GM12878 (cell line): Measurements from ENCODE around the gene SKIL. TPM values are rescaled to one million over a fixed set of nuclear protein-coding genes. Genes with fewer than 3 reads are reported as not detected.

ENCODE experiments used
- ATAC-seq: fragments of 200-7000 bp; cut with Tn5 transposase; 3 replicates; pipeline ENCODE4 v1.9.1; 2020; ENCODE audit warnings: mild to moderate bottlenecking, moderate library complexity
- BruUV-seq: library from RNA; stranded (reverse); fragments of 400-500 nt; replicated peaks from 2 replicates; lab custom pipeline; 2021; lab: Mats Ljungman, UMichigan
- CTCF ChIA-PET: fragments of 300-600 bp; sonication (Branson Sonifier 250); formaldehyde crosslinking; extraction: SDS; loops from one replicate; lab custom pipeline; 2021; ENCODE audit warnings: inconsistent platforms; lab: Yijun Ruan, JAX
- POLR2A ChIA-PET: fragments of 350-600 bp; formaldehyde crosslinking; extraction: SDS; loops from one replicate; lab custom pipeline; 2021; ENCODE audit warnings: inconsistent platforms; lab: Charles Lee
- RAD21 ChIA-PET: fragments of 300-600 bp; sonication (Branson Sonifier 250); formaldehyde crosslinking; loops from one replicate; lab custom pipeline; 2023; ENCODE audit warnings: antibody characterized with exemption; ENCODE audit not compliant: unreplicated experiment; lab: Charles Lee
- SMC1A ChIA-PET: fragments of 300-600 bp; sonication (Branson Sonifier 250); formaldehyde crosslinking; loops from one replicate; lab custom pipeline; 2023; ENCODE audit not compliant: unreplicated experiment, uncharacterized antibody; lab: Charles Lee
- DNase-seq: peaks from one replicate; pipeline ENCODE4 v3.0.0-alpha.2; 2011; ENCODE audit warnings: low read depth, low spot score
- FAIRE-seq: peaks from 3 replicates; lab custom pipeline; 2011; peaks lifted over from hg19 to GRCh38; lab: Jason Lieb, UNC
- H2AFZ ChIP-seq: 2 replicates; pipeline ENCODE4 v1.6.0; 2011; ENCODE audit warnings: low read depth, low read length, control low read depth; ENCODE audit not compliant: control insufficient read depth
- H3K27ac ChIP-seq: 2 replicates; pipeline ENCODE4 v1.5.1; 2011; ENCODE audit warnings: control low read depth; ENCODE audit not compliant: control insufficient read depth, insufficient read depth
- H3K27me3 ChIP-seq, 2 experiments: replicated peaks in 1 of 2; 2 replicates each; pipeline versions ENCODE4 v1.6.0 to v1.6.1; 2011; ENCODE audit warnings: low read length in 1 of 2; ENCODE audit not compliant: control insufficient read depth in 2 of 2, insufficient read depth in 2 of 2
- H3K36me3 ChIP-seq, 2 experiments: 2 replicates each; pipeline ENCODE4 v1.5.1; 2011; ENCODE audit warnings: low read length in 1 of 2; ENCODE audit not compliant: control insufficient read depth in 2 of 2, insufficient read depth in 2 of 2
- H3K4me1 ChIP-seq: 2 replicates; pipeline ENCODE4 v1.6.1; 2011; ENCODE audit warnings: mild to moderate bottlenecking, low read length, moderate library complexity, mixed read lengths; ENCODE audit not compliant: control insufficient read depth, insufficient read depth
- H3K4me2 ChIP-seq: 2 replicates; pipeline ENCODE4 v1.6.0; 2011; ENCODE audit warnings: control low read depth; ENCODE audit not compliant: control insufficient read depth, insufficient read depth
- H3K4me3 ChIP-seq: fragments of 200-600 bp; sonication (generic); 2 replicates; pipeline ENCODE4 v1.5.1; 2016
- H3K79me2 ChIP-seq: 2 replicates; pipeline ENCODE4 v1.6.0; 2011; ENCODE audit warnings: low read length; ENCODE audit not compliant: control insufficient read depth, insufficient read depth
- H3K9ac ChIP-seq: 2 replicates; pipeline ENCODE4 v1.8.0; 2011; ENCODE audit warnings: low read length, control low read depth, mixed read lengths; ENCODE audit not compliant: control insufficient read depth, insufficient read depth
- H3K9me3 ChIP-seq: replicated peaks from 3 replicates; pipeline ENCODE4 v1.5.1; 2011; ENCODE audit warnings: mild to moderate bottlenecking, low read length; ENCODE audit not compliant: control insufficient read depth, insufficient read depth
- H4K20me1 ChIP-seq: 2 replicates; pipeline ENCODE4 v1.6.0; 2011; ENCODE audit not compliant: control insufficient read depth, insufficient read depth
- CEBPB ChIP-seq, 2 experiments: fragments of 150-350 bp in 1 of 2; IDR thresholded peaks; 2 replicates each; pipeline ENCODE4 v1.6.1; 2012 to 2014; ENCODE audit warnings: low read depth in 2 of 2, low read length in 2 of 2, borderline replicate concordance in 1 of 2, inconsistent platforms in 1 of 2
- CHD1 ChIP-seq: IDR thresholded peaks from 2 replicates; pipeline ENCODE4 v1.6.1; 2012; ENCODE audit warnings: low read depth, low read length, improper control_type of control experiment
- CREM ChIP-seq: IDR thresholded peaks from 2 replicates; pipeline ENCODE4 v1.6.1; 2014; ENCODE audit warnings: antibody characterized with exemption, low read depth
- KAT2A ChIP-seq: conservative IDR thresholded peaks from 2 replicates; pipeline ENCODE4 v1.6.1; 2011; ENCODE audit warnings: low read depth, low read length; ENCODE audit not compliant: control insufficient read depth
- MEF2B ChIP-seq: fragments of 450-650 bp; IDR thresholded peaks from 2 replicates; pipeline ENCODE4 v1.6.1; 2018; ENCODE audit warnings: mild to moderate bottlenecking, moderate library complexity; ENCODE audit not compliant: partially characterized antibody, poor library complexity, severe bottlenecking
- MYC ChIP-seq: IDR thresholded peaks from 2 replicates; pipeline ENCODE4 v1.6.1; 2011; ENCODE audit warnings: mild to moderate bottlenecking, low read length, moderate library complexity, inconsistent platforms; ENCODE audit not compliant: insufficient read depth, insufficient replicate concordance, insufficient read length, severe bottlenecking
- POLR2AphosphoS2 ChIP-seq: IDR thresholded peaks from 2 replicates; pipeline ENCODE4 v1.6.1; 2011; ENCODE audit warnings: low read depth, mild to moderate bottlenecking, low read length, improper control_type of control experiment, moderate library complexity
- SIN3A ChIP-seq: IDR thresholded peaks from 2 replicates; pipeline ENCODE4 v1.6.1; 2012; ENCODE audit warnings: low read depth, low read length, improper control_type of control experiment
- SIX5 ChIP-seq: IDR thresholded peaks from 2 replicates; pipeline ENCODE4 v1.6.1; 2011; ENCODE audit warnings: mild to moderate bottlenecking, low read depth, low read length, moderate library complexity; ENCODE audit not compliant: severe bottlenecking
- SREBF1 ChIP-seq: IDR thresholded peaks from 2 replicates; pipeline ENCODE4 v1.6.1; 2012; ENCODE audit warnings: mild to moderate bottlenecking, low read length
- SREBF2 ChIP-seq: IDR thresholded peaks from 2 replicates; pipeline ENCODE4 v1.6.1; 2012; ENCODE audit warnings: mild to moderate bottlenecking, low read length
- ZBTB33 ChIP-seq: fragments of 450-650 bp; IDR thresholded peaks from 2 replicates; pipeline ENCODE4 v1.6.1; 2017; ENCODE audit warnings: mild to moderate bottlenecking
- ZNF207 ChIP-seq: fragments of 450-650 bp; IDR thresholded peaks from 2 replicates; pipeline ENCODE4 v1.6.1; 2014; ENCODE audit warnings: antibody characterized with exemption, mild to moderate bottlenecking, borderline replicate concordance
- ZNF217 ChIP-seq: fragments of 450-650 bp; IDR thresholded peaks from 2 replicates; pipeline ENCODE4 v1.6.1; 2017; ENCODE audit warnings: antibody characterized with exemption, mild to moderate bottlenecking
- ZNF592 ChIP-seq: fragments of 450-650 bp; IDR thresholded peaks from 2 replicates; pipeline ENCODE4 v1.6.1; 2017; ENCODE audit warnings: mild to moderate bottlenecking, moderate library complexity
- ZSCAN29 ChIP-seq: fragments of 450-650 bp; IDR thresholded peaks from 2 replicates; pipeline ENCODE4 v1.6.1; 2017; ENCODE audit warnings: mild to moderate bottlenecking, moderate library complexity
- WGBS: methylation state at CpG from one replicate; pipeline ENCODE4 v1.1.6; 2016; ENCODE audit warnings: low lambda C conversion rate; ENCODE audit not compliant: insufficient replicate concordance, insufficient coverage; ENCODE audit errors: missing lambda C conversion rate; 5-methylcytosine and 5-hydroxymethylcytosine counted together
- in situ Hi-C: fragments of 300-500 bp; cut with MboI; formaldehyde crosslinking; loops from 9 replicates; pipeline ENCODE4 v1.14.3; 2018; ENCODE audit warnings: mixed read lengths
- intact Hi-C: fragments of 100-400 bp; cut with micrococcal nuclease; formaldehyde crosslinking; loops from one replicate; pipeline ENCODE4 v1.14.2; 2022; ENCODE audit not compliant: unreplicated experiment
- polyA plus RNA-seq, 11 experiments: library from polyadenylated mRNA; depleted of rRNA in 4 of 11; unstranded in 6 of 11; stranded (reverse) in 5 of 11; fragments of >200 nt; fragmentation: Nextera tagmentation in 4 of 11; fragmentation: Illumina TruSeq in 1 of 11; extraction: Ambion mirVana in 4 of 11; extraction: Trizol in 1 of 11; gene quantifications; 1 replicate in 1 of 11; 2 replicates in 10 of 11; pipeline versions ENCODE4 v1.2.1 to v1.2.3, GENCODE V29; 2011 to 2016; ENCODE audit warnings: inconsistent platforms in 2 of 11, missing spikeins in 2 of 11, low read depth in 1 of 11
- total RNA-seq, 4 experiments: library from RNA; depleted of rRNA in 3 of 4; stranded (reverse); fragments of >200 nt in 3 of 4; fragmentation: Illumina TruSeq in 1 of 4; extraction: Trizol in 1 of 4; gene quantifications; 2 replicates each; pipeline versions ENCODE4 v1.2.1 to v1.2.3, GENCODE V29; 2013 to 2021
- TF ChIP-seq, protein P1 (sequence below): IDR thresholded peaks from 2 replicates; pipeline ENCODE4 v1.6.1; 2011; ENCODE audit warnings: borderline replicate concordance, low read depth, mild to moderate bottlenecking, moderate library complexity, mixed read lengths, low read length; ENCODE audit not compliant: insufficient read depth; ENCODE audit errors: extremely low read length

The SKIL gene
- total and polyA plus RNA-seq, 10 of the 15 experiments (the other 5 are each of a cell fraction or from before 2014, with no cell fraction given) = 2.7 to 14.8 (median 6.7) TPM

- Histone ChIP-seq H3K36me3 (no peaks in the 10 kb centered on the region), H3K27me3 (no peaks in the 10 kb centered on the region; a peak in 3 of 4 replicates), H2AFZ (no peak overlapping the region), H3K4me2 (peak overlapping the region; percentile 63), H3K9me3 (no peaks in the 10 kb centered on the region), H3K4me3 (no peak overlapping the region), H3K27ac (no peak overlapping the region), H4K20me1 (no peaks in the 10 kb centered on the region), H3K4me1 (peaks cover 16% of the 10 kb centered on the region), H3K79me2 (no peaks in the 10 kb centered on the region), H3K9ac (no peak overlapping the region)
- DNase-seq = no peak
- RAD21 ChIA-PET = no interaction called here
- SMC1A ChIA-PET = interaction anchor here (0.8 to 1.1 kb wide), 2 partner anchors 14 to 15 kb away, joined by 3 to 4 read pairs; no protein-coding TSS in a partner anchor
- in situ Hi-C loops = no loop called here
- 20% methylated on average over 2 of the region's 2 CpGs for WGBS
- intact Hi-C loops = loop anchor here (5.0 kb wide), 1 partner anchor 204 kb away; no protein-coding TSS in a partner anchor
- CTCF ChIA-PET = interaction anchor here (1.1 kb wide), 1 partner anchor 14 kb away, joined by 4 read pairs; no protein-coding TSS in a partner anchor
- POLR2A ChIA-PET = no interaction called here
- no peak for FAIRE-seq
- no TSS peak for BruUV-seq
- ATAC-seq = no peak
- no peak for TF ChIP-seq SREBF1
- no peak for TF ChIP-seq MYC
- TF ChIP-seq MEF2B = no peak
- TF ChIP-seq SIX5 = no peak
- no peak for TF ChIP-seq CREM
- no peak for TF ChIP-seq ZNF217
- TF ChIP-seq POLR2AphosphoS2 = no peak
- TF ChIP-seq CHD1 = no peak
- TF ChIP-seq SIN3A = no peak
- TF ChIP-seq, protein P1, sequence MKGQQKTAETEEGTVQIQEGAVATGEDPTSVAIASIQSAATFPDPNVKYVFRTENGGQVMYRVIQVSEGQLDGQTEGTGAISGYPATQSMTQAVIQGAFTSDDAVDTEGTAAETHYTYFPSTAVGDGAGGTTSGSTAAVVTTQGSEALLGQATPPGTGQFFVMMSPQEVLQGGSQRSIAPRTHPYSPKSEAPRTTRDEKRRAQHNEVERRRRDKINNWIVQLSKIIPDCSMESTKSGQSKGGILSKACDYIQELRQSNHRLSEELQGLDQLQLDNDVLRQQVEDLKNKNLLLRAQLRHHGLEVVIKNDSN = no peak
- no peak for TF ChIP-seq ZBTB33
- TF ChIP-seq CEBPB (IDR thresholded peaks at IDR 0.05; ENCODE audit: borderline replicate concordance in 1 of 2, low read depth in 2 of 2, low read length in 2 of 2) = no peak
- no peak for TF ChIP-seq ZNF207
- no peak for TF ChIP-seq SREBF2
- TF ChIP-seq KAT2A = no peak
- no peak for TF ChIP-seq ZNF592
- TF ChIP-seq ZSCAN29 = no peak
These were observed 70.6 kb downstream of the SKIL start for GRCh38 chr3:170428095-170428494.
